Activated CD4-positive, alpha-beta T cell treated with anti-CD3 and anti-CD28 coated beads for 36 hours (primary cell): Measurements from ENCODE around the gene RAB8B. TPM values are rescaled to one million over a fixed set of nuclear protein-coding genes. Genes with fewer than 3 reads are reported as not detected.
A peak's percentile ranks its signal among the peaks of the same experiment; 100 is the strongest.

Experiments
- ATAC-seq: fragments of 200-7000 bp; cut with Tn5 transposase; one replicate; pipeline ENCODE4 v1.10.0; 2021; ENCODE audit warnings: mild to moderate bottlenecking, moderate library complexity
- CTCF ChIA-PET: fragments of 350-600 bp; sonication (Branson Sonifier 250); formaldehyde crosslinking; loops from one replicate; lab custom pipeline; 2021; ENCODE audit warnings: antibody characterized with exemption; lab: Charles Lee
- POLR2A ChIA-PET: fragments of 350-600 bp; sonication (Branson Sonifier 250); formaldehyde crosslinking; loops from one replicate; lab custom pipeline; 2021; ENCODE audit warnings: antibody characterized with exemption, inconsistent platforms; lab: Charles Lee
- DNase-seq: peaks from one replicate; pipeline ENCODE4 v3.0.0-alpha.2; 2020
- H3K27ac Mint-ChIP-seq: one replicate; pipeline ENCODE4 v1.8.0; 2021; ENCODE audit warnings: mixed read lengths
- H3K27me3 Mint-ChIP-seq: one replicate; pipeline ENCODE4 v1.8.0; 2021; ENCODE audit warnings: mixed read lengths
- H3K36me3 Mint-ChIP-seq: one replicate; pipeline ENCODE4 v1.8.0; 2021; ENCODE audit warnings: low read depth, mixed read lengths
- H3K4me1 Mint-ChIP-seq: one replicate; pipeline ENCODE4 v1.8.0; 2021; ENCODE audit warnings: mixed read lengths
- H3K4me3 Mint-ChIP-seq: one replicate; pipeline ENCODE4 v1.8.0; 2021; ENCODE audit warnings: mild to moderate bottlenecking, moderate library complexity, mixed read lengths
- H3K9me3 Mint-ChIP-seq: one replicate; pipeline ENCODE4 v1.8.0; 2021; ENCODE audit warnings: low read depth, mixed read lengths
- intact Hi-C, 2 experiments: fragments of 100-400 bp; cut with DNase I in 1 of 2; cut with micrococcal nuclease in 1 of 2; formaldehyde crosslinking; loops; one replicate each; pipeline versions ENCODE4 v1.14.2 to v1.15.1; 2022 to 2024; cut with DNase I, micrococcal nuclease
- total RNA-seq, 2 experiments: library from RNA; stranded (reverse); gene quantifications; one replicate each; pipeline ENCODE4 v1.2.3, GENCODE V29; 2021

RAB8B gene
- total RNA-seq: 100 to 1,000 TPM; 147 to 260 TPM

- Mint-ChIP-seq H3K27ac (peak within 1 kb of the TSS; percentile 97), H3K9me3 (no peaks in the 10 kb centered on the region), H3K27me3 (no peaks in the 10 kb centered on the region), H3K4me1 (peaks cover 39% of the 10 kb centered on the region), H3K36me3 (peaks cover 31% of the 10 kb centered on the region), H3K4me3 (peak within 1 kb of the TSS; percentile 99)
- ChIA-PET POLR2A (interaction anchor here (0.6 kb wide), 1 partner anchor 9 kb away, joined by 6 read pairs; no protein-coding TSS in a partner anchor), CTCF (interaction anchor here (0.6 to 0.8 kb wide), 2 partner anchors 23 to 31 kb away, joined by 3 to 5 read pairs; partner anchors contain the start of gene RPS27L)
- ATAC-seq (peak; percentile 76), DNase-seq (peak; percentile 100)
- intact Hi-C loops: loop anchor here (1.0 to 10.0 kb wide), 9 partner anchors 12 to 906 kb away; partner anchors contain the start of genes APH1B (in 2 of the 2), CIAO2A (in 2 of the 2), RPS27L (in 2 of the 2) and SNX1 (in 1 of the 2)
Observed at GRCh38 chr15:63188926-63189871, at the start of gene RAB8B. TSS of gene RAB8B (plus strand) at chr15:63189606. CDS start at chr15:63189625, 19 bp downstream.

DNA sequence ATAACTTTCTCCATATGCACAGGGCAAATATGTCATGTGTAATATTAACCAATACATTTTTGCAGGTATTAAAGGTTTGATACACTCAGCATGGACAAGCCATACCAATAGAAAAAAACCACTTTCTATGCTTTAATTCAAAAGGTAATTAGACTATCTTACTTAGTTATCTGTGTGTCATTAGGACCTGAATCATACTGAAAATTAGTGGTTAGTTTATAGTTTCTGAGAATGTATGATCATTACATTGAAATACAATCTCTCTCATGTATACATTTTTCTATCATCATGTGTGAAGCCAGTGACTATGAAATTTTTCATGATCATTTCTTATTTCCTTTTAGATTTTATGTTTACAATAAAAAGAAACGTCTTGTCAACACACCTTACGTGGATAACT, 48.5 kb upstream of the RAB8B start:
- no peak for DNase-seq
- H3K4me3 Mint-ChIP-seq: no peak overlapping the region
- no peaks in the 10 kb centered on the region for H3K9me3 Mint-ChIP-seq
- ATAC-seq: no peak
- no peak overlapping the region for H3K27ac Mint-ChIP-seq
- intact Hi-C loops: no loop called here
- peaks cover 6% of the 10 kb centered on the region for H3K4me1 Mint-ChIP-seq
- CTCF ChIA-PET: no interaction called here
- H3K27me3 Mint-ChIP-seq: no peaks in the 10 kb centered on the region
- POLR2A ChIA-PET: no interaction called here
- H3K36me3 Mint-ChIP-seq: peaks cover 3% of the 10 kb centered on the region

DNA sequence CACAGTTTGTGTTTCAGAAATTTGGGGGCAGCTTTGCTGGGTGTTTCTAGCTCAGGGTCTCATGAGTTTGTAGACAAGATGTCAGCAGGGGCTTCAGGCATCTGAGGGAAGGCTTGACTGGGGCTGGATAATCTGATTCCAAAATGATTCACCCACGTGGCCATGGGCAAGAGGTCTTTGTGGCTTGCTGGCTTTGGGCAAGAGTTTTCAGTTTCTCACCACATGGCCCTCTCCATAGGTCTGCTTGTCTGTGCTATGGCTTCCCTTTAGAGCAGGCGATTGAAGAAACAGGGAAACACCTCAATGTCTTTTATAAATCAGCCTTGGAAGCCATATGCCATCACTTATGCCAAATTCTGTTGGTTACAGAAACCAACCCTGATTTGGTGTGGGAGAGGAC, 44.0 kb upstream of the RAB8B start:
- ChIA-PET CTCF (no interaction called here), POLR2A (no interaction called here)
- Mint-ChIP-seq H3K36me3 (peaks cover 8% of the 10 kb centered on the region), H3K4me1 (peaks cover 5% of the 10 kb centered on the region), H3K4me3 (no peak overlapping the region), H3K9me3 (no peaks in the 10 kb centered on the region), H3K27me3 (no peaks in the 10 kb centered on the region), H3K27ac (no peak overlapping the region)
- DNase-seq: no peak
- intact Hi-C loops: no loop called here
- ATAC-seq: no peak

DNA sequence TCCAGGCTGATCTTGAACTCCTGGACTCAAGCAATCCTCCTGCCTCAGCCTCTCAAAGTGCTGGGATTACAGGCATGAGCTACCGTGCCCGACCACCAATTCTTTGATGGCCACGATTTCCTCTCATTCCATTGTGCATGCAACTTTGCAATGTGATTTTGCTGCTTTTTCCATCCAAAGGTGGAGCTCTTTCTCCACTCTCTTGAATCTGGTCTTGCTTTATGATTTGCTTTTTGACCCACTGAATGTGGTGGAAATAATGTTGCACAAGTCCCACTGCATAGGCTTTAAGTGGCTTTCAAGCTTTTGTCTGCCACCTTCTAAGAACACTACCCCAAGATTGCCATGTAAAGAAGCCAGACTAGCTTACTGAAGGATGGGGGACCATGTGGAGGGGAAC, 42.7 kb upstream of the RAB8B start:
- no peaks in the 10 kb centered on the region for H3K27me3 Mint-ChIP-seq
- DNase-seq (no peak), ATAC-seq (peak; percentile 36)
- POLR2A ChIA-PET: interaction anchor here (0.9 kb wide), 1 partner anchor 11 kb away, joined by 6 read pairs; no protein-coding TSS in a partner anchor
- peaks cover 8% of the 10 kb centered on the region for H3K4me1 Mint-ChIP-seq
- CTCF ChIA-PET: interaction anchor here (0.6 to 1.4 kb wide), 6 partner anchors 10 to 256 kb away, joined by 3 to 5 read pairs (median 4); partner anchors contain the start of gene RPS27L
- H3K36me3 Mint-ChIP-seq: peaks cover 10% of the 10 kb centered on the region
- no peak overlapping the region for H3K27ac Mint-ChIP-seq
- no peak overlapping the region for H3K4me3 Mint-ChIP-seq
- no peaks in the 10 kb centered on the region for H3K9me3 Mint-ChIP-seq
- intact Hi-C loops: no loop called here

DNA sequence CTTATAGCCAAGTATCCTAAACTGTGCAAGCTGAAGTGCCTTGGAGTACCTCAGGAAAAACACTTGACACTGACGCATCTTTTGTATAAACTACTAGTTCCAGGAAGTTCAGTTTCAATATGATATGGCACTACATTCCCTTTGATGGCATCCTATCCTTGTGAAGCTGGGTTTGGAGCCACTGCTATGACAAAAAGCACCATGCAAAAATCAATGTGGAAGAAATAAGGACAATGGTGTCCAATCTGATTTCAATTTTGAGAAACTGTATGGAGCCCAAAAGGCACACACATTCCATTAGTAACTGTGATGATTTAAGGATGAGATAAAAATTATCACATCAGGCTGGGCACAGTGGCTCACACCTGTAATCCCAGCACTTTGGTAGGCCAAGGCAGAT, 37.7 kb upstream of the RAB8B start:
- H3K4me3 Mint-ChIP-seq: no peak overlapping the region
- H3K4me1 Mint-ChIP-seq: peaks cover 25% of the 10 kb centered on the region
- H3K36me3 Mint-ChIP-seq: peaks cover 22% of the 10 kb centered on the region
- DNase-seq (no peak), ATAC-seq (no peak)
- POLR2A ChIA-PET: no interaction called here
- CTCF ChIA-PET: interaction anchor here (1.0 kb wide), 1 partner anchor 26 kb away, joined by 3 read pairs; no protein-coding TSS in a partner anchor
- peak overlapping the region; percentile 17 for H3K27ac Mint-ChIP-seq
- H3K9me3 Mint-ChIP-seq: no peaks in the 10 kb centered on the region
- intact Hi-C loops: no loop called here
- H3K27me3 Mint-ChIP-seq: no peaks in the 10 kb centered on the region

DNA sequence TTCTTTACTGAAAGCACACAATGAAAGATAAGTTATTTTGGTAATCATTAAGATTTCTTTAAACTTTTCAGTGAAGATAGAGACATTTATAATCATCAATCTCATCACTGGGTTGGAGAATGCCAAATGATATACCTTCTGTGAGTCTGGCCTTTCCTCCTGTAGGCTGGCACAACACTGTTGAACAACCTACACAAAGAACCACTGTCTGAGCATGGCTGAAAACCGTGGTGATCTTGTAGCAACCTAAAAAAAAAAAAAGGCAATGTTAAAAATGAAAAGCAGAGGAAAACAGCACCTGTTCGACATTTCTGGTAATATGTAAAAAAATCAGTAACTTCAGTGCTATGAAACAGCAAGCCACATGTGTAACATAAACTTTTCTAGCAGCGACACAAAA, 33.9 kb upstream of the RAB8B start:
- peak overlapping the region; percentile 100 for H3K4me3 Mint-ChIP-seq
- no peaks in the 10 kb centered on the region for H3K9me3 Mint-ChIP-seq
- H3K27me3 Mint-ChIP-seq: no peaks in the 10 kb centered on the region
- ChIA-PET POLR2A (no interaction called here), CTCF (interaction anchor here (0.8 to 1.0 kb wide), 2 partner anchors 41 to 132 kb away, joined by 3 read pairs; no protein-coding TSS in a partner anchor)
- intact Hi-C loops: loop anchor here (5.0 kb wide), 2 partner anchors 77 to 122 kb away; partner anchors contain the start of gene APH1B (in 1 of the 2)
- ATAC-seq: no peak
- H3K27ac Mint-ChIP-seq: no peak overlapping the region
- H3K4me1 Mint-ChIP-seq: peaks cover 23% of the 10 kb centered on the region
- no peak for DNase-seq
- peaks cover 18% of the 10 kb centered on the region for H3K36me3 Mint-ChIP-seq

- DNase-seq (no peak), ATAC-seq (no peak)
- intact Hi-C loops: loop anchor here (2.0 to 5.0 kb wide), 5 partner anchors 33 to 121 kb away; partner anchors contain the start of genes APH1B (in 1 of the 2), LACTB (in 1 of the 2) and RAB8B (in 1 of the 2)
- Mint-ChIP-seq H3K9me3 (no peaks in the 10 kb centered on the region), H3K36me3 (peaks cover 18% of the 10 kb centered on the region), H3K27ac (peak overlapping the region; percentile 98), H3K4me3 (peak overlapping the region; percentile 100), H3K4me1 (peaks cover 23% of the 10 kb centered on the region), H3K27me3 (no peaks in the 10 kb centered on the region)
- ChIA-PET POLR2A (interaction anchor here (0.7 to 2.7 kb wide), 3 partner anchors 17 to 36 kb away, joined by 3 to 9 read pairs (median 9); no protein-coding TSS in a partner anchor), CTCF (interaction anchor here (0.8 to 1.9 kb wide), 3 partner anchors 40 to 132 kb away, joined by 3 to 4 read pairs (median 3); no protein-coding TSS in a partner anchor)
Observed at GRCh38 chr15:63156086-63156710, 33.2 kb upstream of the RAB8B start.

DNA sequence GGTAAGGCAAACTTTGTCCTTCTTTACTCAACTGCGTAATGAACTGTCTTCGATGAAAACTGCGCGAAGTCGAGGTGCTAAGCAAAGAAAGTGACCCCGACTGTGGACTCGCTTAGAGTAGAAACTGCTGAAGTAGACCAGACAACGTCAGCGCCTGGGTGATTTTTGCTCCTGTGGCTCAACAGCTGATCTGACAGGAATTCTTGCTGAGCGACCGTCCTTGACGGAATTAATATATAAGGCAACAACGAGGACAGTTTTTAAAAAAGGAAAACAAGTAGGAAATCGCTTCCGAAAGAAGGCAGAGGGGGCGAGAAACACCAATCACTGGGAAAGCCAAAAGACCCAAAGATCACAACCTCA, 32.7 kb upstream of the RAB8B start:
- Mint-ChIP-seq H3K27ac (peak overlapping the region; percentile 98), H3K27me3 (no peaks in the 10 kb centered on the region), H3K36me3 (peaks cover 15% of the 10 kb centered on the region), H3K4me3 (peak overlapping the region; percentile 100), H3K9me3 (no peaks in the 10 kb centered on the region), H3K4me1 (peaks cover 20% of the 10 kb centered on the region)
- intact Hi-C loops: loop anchor here (1.0 to 5.0 kb wide), 9 partner anchors 21 to 121 kb away; partner anchors contain the start of genes APH1B (in 2 of the 2), RAB8B (in 2 of the 2) and LACTB (in 1 of the 2)
- ChIA-PET POLR2A (interaction anchor here (0.7 to 2.7 kb wide), 4 partner anchors 18 to 35 kb away, joined by 3 to 9 read pairs (median 7); no protein-coding TSS in a partner anchor), CTCF (interaction anchor here (1.0 to 1.9 kb wide), 3 partner anchors 35 to 245 kb away, joined by 3 to 5 read pairs (median 4); no protein-coding TSS in a partner anchor)
- DNase-seq (peak; percentile 31), ATAC-seq (no peak)

DNA sequence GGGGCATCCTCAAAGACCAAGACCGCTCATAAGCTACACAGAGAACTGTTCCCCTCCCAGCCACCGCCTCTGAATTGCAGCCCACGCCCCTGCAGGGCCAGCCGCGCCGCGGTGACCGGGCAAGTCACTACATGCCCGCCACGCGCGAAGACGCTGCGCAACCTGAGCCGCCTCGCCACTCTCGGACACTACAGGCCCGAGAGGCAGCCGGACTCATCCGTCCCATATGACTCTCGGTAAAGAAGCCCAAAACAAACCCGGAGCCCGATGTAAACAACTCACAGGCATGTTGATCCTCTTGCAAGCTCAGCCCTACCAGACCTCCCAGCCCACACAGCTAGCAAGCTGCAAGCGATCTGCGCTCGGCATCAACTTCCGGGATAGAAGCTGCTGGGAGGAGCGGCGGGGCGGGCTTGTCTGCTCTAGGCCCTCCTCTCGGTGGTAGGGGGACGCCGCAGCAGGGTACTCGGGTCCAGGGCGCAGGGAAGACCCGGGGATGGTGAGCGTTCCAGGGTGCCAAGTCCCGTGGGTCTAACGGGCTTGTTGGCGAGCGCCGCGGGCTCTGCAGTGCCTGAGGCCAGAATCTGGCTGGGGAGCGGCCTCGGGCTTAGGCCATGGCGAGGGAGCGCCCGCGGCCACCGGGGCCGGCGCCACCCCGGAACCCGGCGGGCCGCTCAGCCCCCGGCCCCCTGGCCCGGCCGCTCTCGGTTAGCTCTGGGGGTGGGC, 32.1 kb upstream of the RAB8B start, which contains the start of gene RPS27L:
Gene RPS27L, minus strand, starts transcription at position 360 of the 726 bp plus-strand sequence. Its CDS starts 72 bp downstream, at position 288.
- Mint-ChIP-seq H3K4me3 (peak within 1 kb of the TSS; percentile 100), H3K36me3 (peaks cover 13% of the 10 kb centered on the region), H3K27me3 (no peaks in the 10 kb centered on the region), H3K9me3 (no peaks in the 10 kb centered on the region), H3K27ac (peak within 1 kb of the TSS; percentile 98), H3K4me1 (peaks cover 19% of the 10 kb centered on the region)
- intact Hi-C loops: loop anchor here (1.0 to 5.0 kb wide), 9 partner anchors 20 to 120 kb away; partner anchors contain the start of genes APH1B (in 2 of the 2), RAB8B (in 2 of the 2) and LACTB (in 1 of the 2)
- DNase-seq (peak; percentile 95), ATAC-seq (peak; percentile 98)
- CTCF ChIA-PET: interaction anchor here (0.6 to 1.9 kb wide), 5 partner anchors 11 to 244 kb away, joined by 3 to 5 read pairs (median 4); partner anchors contain the start of gene RAB8B
- POLR2A ChIA-PET: interaction anchor here (0.6 to 2.7 kb wide), 8 partner anchors 20 to 134 kb away, joined by 3 to 9 read pairs (median 4); no protein-coding TSS in a partner anchor
